OCI-M1 (cell line): Measurements from ENCODE around the gene TRIM66.
"Not testable (repeated sequence)": the region's sequence is repeated elsewhere in the genome, so short reads cannot be mapped to it uniquely, and the experiment has no call there.

Source experiments
- DNase-seq: peaks from one replicate; lab custom pipeline; 2025; lab: John Stamatoyannopoulos, UW

TRIM66 gene

DNA sequence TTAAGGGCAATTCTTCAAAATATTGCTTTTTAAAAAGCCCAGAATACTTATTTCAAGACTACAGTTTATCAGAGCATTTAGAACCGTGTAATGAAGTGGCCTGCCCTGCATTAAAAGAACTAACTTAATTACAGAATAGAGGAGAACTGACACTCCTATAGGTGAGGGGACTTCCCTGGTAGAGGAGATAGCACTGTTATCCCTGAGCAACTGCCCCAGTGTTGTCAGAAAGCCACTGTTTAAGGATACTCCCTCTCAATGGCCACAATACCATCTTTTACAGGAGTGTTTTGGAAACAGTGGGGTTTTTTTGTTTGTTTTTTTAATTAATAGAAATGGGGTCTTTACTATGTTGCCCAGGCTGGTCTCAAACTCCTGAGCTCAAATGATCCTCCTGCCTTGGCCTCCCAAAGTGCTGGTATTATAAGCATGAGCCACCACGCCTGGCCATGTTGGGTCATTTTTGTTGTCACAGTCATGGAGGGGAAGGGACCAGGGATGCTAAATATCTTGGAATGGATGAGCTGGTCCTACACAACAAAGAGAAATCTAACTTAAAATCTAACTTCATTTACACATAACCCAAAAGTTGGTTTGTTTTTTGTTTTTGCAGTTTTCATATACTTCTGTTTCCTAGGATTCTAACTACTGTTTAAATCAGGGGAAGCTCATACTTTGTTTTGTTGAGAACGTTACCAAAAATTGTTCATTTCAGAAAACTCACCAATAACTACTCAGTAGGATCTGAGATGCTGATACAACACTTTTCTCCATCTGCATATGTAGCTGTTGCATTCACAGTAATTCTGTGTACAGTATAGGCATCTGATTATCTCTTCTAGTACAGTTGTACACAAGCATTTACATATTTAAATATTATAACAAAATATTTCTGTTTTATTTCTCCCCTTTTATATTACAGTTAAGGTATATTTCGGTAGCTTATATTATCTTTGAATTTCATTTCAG lies 8.2 kb upstream of the TRIM66 start:
- no peak for DNase-seq

GRCh38 chr11:8689726-8690255 lies 7.3 kb upstream of the TRIM66 start:
- DNase-seq, result no peak

DNA sequence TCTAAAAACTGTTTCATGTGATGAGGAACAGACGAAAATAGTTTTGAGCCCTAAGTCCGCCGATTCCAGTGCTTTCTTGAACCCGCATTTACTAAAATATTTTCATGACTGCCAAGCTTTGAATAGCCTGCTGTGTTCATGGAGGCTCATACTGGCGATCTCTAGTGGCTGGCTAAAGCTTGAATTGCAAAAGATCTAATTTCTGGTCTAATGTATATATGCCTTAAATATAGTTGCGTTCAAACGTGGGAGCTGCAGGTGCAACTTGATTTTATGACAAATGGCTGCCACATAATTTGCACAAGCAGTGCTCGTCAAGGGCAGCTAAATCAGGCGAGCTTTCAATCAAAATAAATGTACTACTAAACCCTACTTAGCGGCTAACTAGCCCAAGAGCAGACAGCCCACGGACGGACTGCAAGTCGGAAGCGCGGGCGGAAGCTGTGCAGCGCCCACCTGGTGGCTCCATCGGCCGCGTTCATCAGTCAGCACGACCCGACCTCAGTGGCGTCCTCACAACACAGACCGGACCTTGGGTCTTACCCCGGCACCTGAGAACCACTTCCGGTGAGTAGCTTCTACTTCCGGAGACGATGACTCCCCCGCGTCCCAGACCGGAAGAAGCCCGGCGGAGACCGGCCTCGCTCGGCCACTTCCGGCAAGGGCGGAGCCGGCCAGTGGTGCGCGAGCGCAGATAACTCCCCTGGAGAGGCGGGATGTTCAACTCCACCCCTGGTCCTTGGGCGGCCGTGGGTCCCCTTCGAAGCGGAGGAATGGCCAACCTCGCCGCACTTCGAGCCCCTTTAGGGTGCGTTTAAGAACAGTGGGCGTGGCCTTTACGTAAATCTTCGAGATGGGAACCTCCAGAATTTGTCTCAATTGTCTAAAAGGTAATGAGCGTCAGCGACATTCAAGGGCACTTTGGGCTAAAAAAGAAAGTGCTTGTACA lies 6.2 kb upstream of the TRIM66 start:
- DNase-seq, result peak; percentile 99

GRCh38 chr11:8686325-8686724 lies 3.9 kb upstream of the TRIM66 start:
- no peak for DNase-seq

DNA sequence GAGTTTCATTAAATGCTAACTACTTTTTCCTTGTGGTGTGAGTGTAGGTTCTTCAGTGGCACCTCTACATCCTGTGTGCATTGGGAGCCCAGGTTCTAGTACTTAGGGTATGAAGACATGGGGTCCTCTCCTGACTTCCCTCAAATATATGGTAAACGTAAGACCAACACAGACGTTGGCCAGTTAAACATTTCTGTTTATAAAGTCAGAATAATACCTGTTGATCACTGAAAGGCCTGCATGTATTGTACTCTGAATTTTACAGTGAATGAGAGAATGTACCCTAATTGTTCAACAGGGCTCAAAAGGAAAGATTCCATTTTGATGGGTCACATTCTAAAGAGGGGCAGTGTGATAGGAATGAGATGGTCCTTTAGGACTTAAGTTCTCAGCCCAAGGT lies 3.4 kb upstream of the TRIM66 start:
- DNase-seq, result no peak

GRCh38 chr11:8685306-8685705 lies 2.8 kb upstream of the TRIM66 start:
- no peak for DNase-seq

DNA sequence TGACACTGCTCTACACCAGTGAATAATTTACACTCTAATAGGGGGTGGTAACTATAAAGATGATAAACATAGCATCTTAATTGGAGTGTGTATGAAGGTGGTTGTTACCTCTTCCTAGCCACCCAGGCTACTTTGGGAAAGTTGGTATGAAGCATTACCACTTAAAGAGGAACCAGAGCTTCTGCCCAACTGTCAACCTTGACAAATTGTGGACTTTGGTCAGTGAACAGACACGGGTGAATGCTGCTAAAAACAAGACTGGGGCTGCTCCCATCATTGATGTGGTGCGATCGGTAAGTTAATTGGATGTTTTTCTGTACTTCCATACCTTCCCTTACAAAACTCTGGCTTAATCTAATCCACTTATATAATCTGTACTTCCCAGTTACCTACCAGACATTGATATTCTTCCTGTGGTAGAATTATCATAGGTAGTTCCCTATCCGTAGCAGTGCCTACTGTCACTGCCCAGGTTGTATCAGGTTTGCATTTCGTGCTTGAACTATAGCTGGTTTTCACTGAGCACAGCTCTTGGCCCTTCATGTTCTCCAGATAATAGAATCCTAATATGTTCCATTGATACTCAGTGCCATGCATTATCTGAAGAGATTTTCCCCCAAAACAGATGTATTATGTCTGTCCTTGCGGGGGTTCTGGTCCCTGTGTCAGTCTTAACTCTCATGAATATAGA lies 2.3 kb upstream of the TRIM66 start:
- DNase-seq, result no peak

DNA sequence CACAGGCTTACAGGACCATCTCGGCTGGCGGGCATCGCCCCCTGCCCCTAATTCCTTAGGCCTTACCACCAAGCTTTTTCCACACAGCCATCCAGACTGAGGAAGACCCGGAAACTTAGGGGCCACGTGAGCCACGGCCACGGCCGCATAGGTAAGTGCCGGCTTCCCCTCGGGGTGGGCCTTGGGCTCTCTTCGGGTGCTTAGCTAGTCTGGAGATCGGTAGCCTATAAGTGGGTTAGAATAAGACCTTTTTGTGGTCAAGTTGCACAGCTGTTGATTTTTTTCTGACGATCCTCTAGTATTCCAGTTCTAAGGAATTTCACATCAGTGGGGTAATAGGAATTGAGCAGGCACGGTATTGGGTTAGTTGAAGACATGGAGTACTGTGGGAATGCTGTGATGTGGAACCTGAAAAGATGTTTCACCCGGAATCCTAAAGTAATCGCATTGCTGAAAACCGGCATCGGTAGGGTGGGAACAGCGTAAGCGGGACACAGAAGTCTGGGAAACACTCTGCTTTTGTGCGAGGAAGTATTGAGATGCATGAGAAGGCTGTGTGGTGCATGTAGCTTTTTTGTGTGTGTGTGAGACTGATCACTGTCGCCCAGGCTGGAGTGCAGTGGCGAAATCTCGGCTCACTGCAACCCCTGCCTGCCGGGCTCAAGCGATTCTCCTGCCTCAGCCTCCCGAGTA lies 796 bp upstream of the TRIM66 start:
- no peak for DNase-seq

DNA sequence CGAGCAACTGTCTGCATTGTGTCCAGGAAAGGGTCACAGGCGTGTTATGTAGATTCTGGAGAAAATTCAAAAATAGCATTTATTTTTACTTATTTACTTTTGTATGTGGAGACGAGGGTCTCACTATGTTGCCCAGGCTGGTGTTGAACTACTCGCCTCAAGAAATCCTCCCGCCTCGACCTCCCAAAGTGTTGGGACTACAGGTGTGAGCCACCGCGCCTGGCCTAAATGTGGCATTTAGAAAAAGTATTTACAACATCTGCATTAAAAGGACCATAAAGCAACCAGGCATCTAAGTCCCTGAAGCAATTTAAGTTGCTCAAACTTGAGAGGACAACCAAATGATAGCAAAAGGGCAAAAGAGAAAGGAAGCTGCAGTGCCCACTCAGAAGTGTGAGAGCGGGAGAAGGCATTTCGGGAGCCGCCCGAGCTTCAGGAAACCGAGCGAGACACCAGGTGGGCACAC lies 595 bp downstream of the TRIM66 start:
- DNase-seq, result no peak

- no peak for DNase-seq
Measured at GRCh38 chr11:8679006-8679405, 3.5 kb downstream of the TRIM66 start.

DNA sequence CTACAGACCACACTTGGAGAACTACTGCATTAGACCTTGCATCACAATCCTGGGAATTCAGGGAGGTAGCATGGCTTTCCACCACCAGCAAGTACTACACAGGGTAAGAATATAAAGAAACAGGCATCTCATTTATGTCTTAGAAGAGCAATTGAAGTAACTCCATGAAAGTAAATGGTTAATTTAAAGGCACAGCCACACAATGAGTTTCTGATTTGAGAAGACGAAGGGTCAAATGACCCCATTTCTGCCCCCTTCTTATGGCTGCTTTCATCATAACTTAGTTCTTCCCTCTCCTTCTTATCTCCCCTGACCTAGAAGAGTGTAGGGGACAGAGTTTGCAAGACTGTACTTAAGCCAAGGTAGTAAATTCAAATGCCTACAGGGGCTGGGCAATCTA lies 6.0 kb downstream of the TRIM66 start:
- DNase-seq, result no peak

- DNase-seq, result no peak
Measured at GRCh38 chr11:8674859-8675258, 7.6 kb downstream of the TRIM66 start.

DNA sequence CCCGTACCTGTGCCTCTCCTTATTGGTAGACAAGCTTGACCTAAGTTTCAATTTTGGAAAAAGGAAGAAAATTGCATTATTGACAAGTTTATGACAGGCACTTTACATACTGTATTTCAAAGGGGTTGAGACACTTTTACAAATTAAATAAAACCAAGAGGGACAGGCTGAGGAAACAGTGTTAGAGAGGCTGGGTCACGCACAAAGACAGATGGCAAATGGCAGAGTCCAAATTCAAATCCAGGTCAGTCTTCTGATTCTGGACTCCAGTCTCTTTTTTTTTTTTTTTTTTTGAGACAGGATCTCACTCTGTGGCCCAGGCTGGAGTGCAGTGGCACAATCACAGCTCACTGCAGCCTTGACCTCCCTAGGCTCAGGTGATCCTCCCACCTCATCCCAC lies 10.1 kb downstream of the TRIM66 start:
- no peak for DNase-seq

DNA sequence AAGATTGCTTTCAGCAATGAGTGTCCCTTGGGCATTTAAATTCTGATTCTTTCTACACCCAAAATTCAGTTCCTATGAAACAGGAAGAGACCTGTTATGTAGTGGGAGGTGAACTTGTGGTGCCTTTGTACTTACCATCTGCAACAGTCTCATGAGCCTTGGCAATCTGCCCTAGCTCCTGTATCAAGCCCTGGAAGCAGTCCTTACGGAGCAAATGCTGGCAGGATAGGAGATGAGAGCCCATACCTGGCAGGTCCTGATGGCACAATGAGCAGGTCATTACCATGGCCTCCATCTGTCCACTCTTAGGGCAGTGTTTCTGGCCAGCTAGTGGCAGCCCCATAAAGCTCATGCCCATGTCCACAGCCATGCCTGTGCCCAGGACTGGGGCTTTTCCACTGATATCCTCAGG lies 10.8 kb downstream of the TRIM66 start:
- DNase-seq, result no peak

GRCh38 chr11:8671193-8671612 lies 11.3 kb downstream of the TRIM66 start:
- no peak for DNase-seq

- DNase-seq, result not testable (repeated sequence)
Measured at GRCh38 chr11:8670081-8670480, 12.4 kb downstream of the TRIM66 start.

GRCh38 chr11:8665222-8665621 lies 17.2 kb downstream of the TRIM66 start:
- no peak for DNase-seq

DNA sequence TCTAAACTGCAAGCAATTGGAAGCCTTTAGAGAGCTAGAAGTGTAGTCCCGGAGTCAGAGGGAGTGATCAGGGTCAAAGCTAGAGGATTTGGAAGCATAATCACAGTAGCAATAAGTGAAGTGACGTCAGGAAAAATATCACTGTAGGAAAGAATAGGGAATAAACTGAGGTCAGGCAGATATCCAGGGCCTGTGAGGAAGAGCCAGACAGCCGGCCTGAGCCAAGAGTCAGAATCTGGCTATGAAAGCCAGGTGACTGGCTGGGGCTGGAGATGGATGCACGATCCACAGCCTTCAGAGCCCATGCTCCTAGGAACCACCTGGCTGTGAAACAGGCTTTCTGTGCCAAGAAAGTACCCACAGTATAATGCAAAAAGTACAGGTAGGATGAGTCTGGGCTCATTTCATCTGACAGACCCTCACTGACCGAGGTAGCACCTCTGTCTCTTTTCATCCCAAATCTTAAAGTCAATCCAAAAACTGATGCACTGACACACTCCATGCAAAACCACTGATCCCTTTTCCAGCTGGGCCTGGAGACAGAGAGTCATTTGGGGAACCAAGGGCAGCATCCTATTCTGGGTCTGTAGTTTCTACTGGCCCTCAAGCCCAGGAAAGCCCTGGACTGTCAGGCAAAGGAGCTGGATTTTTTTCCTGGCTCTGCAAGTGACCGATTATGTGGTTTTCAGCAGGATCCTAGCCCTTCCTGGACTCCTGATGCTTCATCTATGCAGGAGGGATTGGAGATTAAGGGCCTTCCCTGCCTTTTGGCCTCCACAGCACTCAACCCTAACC lies 21.3 kb downstream of the TRIM66 start:
- DNase-seq, result no peak

GRCh38 chr11:8658321-8659057 lies 24.0 kb downstream of the TRIM66 start:
- DNase-seq, result no peak

DNA sequence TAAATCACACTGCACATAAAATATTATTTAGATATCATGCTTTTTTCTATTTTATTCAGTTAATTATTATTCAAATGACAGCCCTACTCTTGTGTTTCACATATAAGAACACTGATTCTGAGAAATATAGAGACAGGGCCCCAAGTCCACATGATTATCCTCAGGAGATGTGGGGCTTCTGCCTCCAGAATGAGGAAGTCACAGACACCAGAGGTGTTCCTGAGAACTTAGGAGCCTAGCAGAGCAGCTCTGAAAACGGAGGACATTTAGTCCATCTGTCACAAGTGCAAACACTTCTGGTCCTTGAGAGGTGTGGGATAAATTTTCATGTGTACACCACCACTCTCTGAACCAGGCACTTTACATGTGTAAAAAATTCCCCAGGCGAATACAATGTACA lies 26.2 kb downstream of the TRIM66 start:
- peak; percentile 31 for DNase-seq
